B cell (primary cell): ENCODE measurements around the gene CDKAL1.

Experiments used
- EZH2 ChIP-seq: IDR thresholded peaks from 2 replicates; pipeline ENCODE4 v1.6.1; 2012; ENCODE audit warnings: borderline replicate concordance, low read depth, mild to moderate bottlenecking, moderate library complexity, low read length; ENCODE audit not compliant: insufficient read depth, poor library complexity, severe bottlenecking
- TF ChIP-seq, protein P1 (sequence below): fragments of 200-600 bp; IDR thresholded peaks from one replicate; pipeline ENCODE4 v1.8.0; 2022; ENCODE audit warnings: antibody characterized with exemption, mild to moderate bottlenecking

DNA sequence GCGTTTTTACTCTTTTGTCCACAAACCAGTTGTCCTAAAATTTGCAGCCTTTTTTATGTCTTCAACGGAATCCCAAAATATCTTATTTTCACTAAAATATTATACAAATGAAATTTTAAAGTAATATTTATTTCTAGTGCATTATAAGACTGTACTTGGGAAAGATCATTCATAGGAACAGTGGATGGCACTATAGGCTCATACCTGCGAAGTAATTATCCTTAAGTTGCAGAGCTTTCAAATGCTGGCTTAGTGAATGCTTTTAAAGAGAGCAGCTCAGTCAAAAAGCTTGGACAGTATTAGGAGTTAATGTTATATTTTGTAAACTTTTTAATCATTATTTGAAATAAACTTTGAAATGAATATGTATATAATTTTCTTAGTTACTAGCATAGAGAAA lies 254.9 kb downstream of the CDKAL1 start:
- TF ChIP-seq, protein P1, sequence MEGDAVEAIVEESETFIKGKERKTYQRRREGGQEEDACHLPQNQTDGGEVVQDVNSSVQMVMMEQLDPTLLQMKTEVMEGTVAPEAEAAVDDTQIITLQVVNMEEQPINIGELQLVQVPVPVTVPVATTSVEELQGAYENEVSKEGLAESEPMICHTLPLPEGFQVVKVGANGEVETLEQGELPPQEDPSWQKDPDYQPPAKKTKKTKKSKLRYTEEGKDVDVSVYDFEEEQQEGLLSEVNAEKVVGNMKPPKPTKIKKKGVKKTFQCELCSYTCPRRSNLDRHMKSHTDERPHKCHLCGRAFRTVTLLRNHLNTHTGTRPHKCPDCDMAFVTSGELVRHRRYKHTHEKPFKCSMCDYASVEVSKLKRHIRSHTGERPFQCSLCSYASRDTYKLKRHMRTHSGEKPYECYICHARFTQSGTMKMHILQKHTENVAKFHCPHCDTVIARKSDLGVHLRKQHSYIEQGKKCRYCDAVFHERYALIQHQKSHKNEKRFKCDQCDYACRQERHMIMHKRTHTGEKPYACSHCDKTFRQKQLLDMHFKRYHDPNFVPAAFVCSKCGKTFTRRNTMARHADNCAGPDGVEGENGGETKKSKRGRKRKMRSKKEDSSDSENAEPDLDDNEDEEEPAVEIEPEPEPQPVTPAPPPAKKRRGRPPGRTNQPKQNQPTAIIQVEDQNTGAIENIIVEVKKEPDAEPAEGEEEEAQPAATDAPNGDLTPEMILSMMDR, result no peak
- TF ChIP-seq EZH2, result no peak
